NCI-H2081 (cell line): ENCODE results near the gene NYNRIN.
"Not testable (repeated sequence)": the region's sequence is repeated elsewhere in the genome, so short reads cannot be mapped to it uniquely, and the experiment has no call there.

Experiments used
- DNase-seq, 2 experiments: peaks; one replicate each; lab custom pipeline; 2025; lab: John Stamatoyannopoulos, UW

Gene NYNRIN

DNA sequence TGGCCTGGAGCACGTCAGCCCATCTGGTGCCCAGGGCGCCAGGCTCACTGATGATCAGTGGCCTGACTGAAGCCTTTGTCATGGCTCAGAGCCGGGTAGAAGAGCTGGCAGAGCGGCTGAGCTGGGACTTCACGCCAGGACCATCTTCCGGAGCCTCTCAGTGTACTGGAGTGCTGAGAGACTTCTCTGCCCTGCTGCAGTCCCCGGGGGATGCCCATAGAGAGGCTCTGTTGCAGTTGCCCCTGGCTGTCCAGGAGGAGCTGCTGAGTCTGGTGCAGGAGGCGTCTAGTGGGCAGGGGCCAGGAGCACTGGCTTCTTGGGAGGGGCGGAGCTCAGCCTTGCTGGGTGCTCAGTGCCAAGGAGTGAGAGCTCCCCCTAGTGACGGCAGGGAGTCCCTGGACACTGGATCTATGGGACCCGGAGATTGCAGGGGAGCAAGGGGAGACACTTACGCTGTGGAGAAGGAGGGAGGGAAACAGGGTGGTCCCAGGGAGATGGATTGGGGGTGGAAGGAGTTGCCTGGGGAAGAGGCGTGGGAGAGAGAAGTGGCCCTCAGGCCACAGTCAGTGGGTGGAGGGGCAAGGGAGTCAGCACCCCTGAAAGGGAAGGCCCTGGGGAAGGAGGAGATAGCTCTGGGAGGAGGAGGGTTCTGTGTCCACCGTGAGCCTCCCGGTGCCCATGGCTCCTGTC is 32.9 kb downstream of the NYNRIN start:
- peak; percentile 85 to 89 for DNase-seq

DNA sequence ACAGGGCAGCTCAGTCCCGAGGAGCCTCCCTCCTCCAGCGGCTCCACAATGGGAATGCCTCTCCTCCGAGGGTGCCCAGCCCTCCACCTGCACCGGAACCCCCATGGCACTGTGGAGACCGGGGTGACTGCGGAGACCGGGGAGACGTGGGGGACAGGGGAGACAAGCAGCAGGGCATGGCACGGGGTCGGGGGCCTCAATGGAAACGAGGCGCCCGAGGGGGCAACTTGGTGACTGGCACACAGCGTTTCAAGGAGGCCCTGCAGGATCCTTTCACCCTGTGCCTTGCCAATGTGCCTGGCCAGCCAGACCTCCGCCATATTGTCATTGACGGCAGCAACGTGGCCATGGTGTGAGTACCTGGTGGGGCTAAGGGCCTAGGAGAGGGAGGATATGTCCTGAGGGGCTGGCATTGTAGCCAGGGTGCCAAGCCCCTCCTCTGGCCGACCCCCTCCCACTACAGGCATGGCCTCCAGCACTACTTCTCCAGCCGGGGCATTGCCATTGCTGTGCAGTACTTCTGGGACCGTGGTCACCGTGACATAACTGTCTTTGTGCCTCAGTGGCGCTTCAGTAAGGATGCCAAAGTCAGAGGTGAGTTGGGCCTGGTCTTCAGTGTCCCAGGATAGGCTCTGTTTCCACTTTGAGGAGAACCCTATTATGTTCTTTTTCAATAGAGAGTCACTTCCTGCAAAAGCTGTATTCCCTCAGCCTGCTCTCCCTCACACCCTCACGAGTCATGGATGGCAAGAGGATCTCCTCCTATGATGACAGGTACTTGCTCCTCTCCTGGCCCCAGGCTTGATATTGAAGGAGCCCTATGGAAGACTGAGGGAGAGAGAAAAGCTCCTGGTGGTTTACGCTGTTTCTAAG is 33.7 kb downstream of the NYNRIN start:
- no peak for DNase-seq

DNA sequence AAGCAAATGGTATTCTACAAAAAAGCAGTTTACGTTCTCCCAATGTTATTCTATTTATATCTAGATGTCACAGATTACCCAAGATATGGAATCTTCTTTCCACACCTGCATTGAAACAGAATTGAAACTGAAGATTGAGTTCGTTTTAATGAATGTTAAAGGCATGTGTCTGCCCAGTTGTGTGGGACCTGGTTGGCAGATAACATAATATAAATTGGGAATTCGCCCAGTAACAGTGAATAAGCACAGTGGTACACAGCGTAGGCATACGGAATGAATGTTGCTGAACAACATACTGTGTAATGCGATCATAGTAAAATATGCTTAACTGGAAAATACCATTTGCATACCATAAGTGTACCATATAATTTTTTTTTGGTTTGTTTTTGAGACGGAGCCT is 35.2 kb downstream of the NYNRIN start:
- no peak for DNase-seq

DNA sequence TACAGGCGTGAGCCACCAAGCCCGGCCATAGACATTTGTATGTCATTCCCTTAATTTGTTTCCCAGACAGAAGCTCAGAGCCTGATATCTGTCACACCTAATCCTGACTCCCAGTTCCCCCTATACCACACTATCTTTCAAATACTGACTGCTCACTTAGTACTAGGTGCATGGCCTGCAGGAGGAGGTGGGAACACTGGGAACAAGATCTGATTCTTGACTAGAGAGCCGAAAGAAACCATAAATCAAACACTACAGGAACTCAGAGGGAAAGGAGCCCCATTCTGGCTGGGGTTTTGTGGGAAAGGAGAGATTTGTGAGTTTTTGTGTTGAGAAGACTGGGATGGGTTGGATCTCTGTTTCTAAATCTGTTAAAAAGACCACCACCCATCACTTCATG is 35.9 kb downstream of the NYNRIN start:
- no peak for DNase-seq

DNA sequence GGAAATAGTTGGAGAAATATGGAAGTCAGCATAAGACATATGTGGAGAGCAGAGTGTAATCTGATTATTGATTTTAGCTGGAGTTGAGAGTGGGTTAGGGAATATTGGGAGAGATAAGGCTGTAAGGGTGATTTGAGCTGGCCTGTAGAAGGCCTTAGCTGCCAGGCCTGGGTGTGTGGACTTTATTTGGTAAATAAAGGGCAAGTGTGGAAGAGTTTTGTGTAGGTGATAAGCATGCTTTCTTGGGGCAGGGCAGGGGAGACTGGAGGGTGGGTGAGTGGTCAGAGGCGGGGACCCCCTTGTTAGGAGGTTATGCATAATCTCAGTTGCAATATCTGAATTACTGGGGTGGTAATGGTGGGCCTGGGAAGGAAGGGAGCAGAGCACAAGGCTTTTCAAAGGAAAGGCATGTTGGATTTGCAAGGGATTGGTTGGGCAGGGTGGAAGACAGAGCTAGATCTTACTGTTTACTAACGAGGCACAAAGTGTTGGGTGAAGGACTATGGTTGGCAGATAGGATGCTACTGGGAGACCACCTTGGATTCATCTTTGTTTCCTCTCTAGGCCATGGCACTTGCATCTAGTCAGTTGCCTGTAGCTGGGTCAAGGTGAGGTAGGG is 36.5 kb downstream of the NYNRIN start:
- DNase-seq = no peak

DNA sequence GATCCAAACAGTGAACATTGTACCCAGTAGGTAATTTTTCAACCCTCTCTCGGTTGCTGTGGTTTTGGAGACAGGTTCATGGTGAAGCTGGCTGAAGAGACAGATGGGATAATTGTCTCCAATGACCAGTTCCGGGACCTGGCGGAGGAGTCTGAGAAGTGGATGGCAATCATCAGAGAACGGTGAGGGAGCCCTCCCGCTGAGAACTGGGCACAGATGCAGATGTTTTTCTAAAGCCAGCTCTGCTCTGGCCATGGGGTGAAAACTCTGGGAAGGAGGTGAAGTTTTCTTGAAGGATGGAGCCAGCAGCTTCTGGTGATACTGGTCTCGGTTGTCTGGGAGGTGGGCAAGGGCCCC is 37.2 kb downstream of the NYNRIN start:
- DNase-seq = peak in 1 of 2 experiments; percentile 26

DNA sequence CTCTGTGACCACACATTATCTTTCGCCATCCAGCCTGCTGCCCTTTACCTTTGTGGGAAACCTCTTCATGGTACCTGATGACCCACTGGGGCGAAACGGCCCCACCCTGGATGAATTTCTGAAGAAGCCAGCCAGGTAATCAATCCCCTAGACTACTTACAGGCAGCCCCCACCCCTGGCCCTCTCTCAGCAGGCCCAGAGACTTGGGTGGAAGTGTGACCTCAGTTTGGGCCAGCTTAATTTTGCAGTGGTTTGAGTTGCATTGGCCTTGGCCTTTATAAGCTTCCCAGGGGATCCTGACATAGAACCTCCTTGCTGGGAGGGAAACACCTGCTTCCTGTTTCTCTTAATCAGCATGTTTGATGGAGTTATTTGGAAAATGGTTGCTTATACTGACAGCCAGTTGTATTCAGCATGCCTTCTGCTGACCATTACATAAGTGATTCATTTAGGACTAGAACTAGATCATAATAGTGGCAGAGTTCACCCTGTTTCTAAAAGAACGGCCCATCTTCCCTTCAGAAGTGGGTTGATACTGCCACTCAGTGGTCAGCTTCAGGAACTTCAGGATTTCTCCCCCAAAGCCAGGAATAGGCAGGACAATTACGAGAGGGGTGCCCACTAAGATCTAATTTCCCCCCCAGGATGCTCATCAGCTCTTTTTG is 37.7 kb downstream of the NYNRIN start:
- DNase-seq = peak; percentile 60 to 68

DNA sequence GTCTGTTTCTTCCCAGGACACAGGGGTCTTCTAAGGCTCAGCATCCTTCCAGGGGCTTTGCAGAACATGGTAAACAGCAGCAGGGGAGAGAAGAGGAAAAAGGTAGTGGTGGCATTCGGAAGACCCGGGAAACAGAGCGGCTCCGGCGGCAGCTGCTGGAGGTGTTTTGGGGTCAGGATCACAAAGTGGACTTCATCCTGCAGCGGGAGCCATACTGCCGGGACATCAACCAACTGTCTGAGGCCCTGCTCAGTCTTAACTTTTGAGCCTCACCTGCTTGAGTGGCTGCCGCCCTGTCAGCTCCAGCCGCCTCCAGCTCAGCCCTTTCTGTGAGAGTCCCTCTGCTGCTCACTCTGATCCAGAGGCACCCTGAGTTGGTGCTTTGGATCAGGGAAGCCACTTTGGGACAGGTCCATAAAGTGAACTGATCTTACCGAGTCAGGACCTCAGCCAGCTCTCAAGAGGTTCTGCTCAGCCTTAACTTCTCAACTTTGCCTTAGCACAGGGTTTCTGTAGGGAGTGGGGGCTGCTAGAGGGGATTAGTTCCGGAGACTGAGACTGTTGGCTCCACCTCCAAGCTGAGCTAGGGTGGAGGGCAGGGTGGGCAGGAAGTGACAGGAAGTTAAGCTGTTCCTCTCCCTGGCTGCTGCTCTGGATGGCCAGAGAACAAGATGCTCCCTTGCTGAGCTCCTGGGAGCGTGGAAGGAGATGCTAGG is 38.4 kb downstream of the NYNRIN start:
- DNase-seq = no peak

DNA sequence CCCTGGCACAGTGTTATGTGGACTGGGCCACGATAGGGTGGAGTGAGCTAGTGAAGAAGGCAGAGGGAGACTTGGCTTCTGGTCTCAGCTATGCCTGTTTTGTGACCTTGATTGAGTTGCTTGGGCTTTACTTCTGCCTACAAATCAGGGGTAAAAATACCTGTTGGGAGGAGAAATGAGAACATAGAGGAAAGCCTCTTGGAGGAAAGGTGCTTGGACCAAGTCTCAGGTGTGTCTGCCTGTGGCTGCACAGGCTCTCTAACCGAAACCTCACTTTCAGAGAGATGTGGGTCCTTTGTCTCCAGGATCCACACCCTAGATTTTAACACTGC is 38.9 kb downstream of the NYNRIN start:
- no peak for DNase-seq

DNA sequence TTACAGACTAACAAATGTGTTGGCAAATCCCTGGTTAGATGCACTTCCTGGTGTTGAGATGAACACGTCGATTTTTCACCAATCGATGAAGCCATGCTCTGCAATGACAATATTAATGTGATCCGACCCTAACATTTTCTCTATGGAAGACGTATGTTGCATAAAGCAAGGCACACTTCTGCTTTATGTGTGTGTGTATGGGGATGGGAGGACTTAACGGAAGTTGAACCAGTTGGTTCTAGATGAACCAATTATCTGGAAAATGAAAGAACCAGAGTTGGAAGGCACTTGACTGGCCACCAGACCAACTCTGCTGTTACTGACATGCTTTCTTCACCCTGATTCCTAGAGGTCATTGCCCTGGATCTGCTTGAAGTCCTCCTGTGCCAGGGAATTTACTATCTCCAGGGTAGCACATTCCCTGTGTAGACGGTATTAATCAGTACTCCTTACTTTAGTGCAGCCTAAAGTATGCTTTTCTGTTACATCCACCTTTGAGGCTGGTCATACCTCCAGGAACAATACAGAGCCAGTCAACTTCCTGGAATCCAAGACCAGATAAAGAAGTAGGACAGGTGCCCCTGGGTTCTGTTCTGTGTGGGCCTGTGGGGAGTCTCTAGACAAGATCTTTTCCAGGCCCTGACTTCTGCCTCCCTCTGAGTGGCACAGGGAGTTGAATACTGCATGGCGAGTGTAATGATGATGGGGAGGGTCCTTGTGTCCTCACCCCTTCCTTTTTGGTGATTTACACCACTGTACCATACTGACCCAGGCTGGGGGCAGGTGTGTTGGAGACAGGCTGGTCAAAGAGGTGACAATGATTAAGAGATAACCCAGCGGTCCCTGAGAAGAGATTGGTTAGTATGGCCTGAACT is 39.7 kb downstream of the NYNRIN start:
- no peak for DNase-seq

DNA sequence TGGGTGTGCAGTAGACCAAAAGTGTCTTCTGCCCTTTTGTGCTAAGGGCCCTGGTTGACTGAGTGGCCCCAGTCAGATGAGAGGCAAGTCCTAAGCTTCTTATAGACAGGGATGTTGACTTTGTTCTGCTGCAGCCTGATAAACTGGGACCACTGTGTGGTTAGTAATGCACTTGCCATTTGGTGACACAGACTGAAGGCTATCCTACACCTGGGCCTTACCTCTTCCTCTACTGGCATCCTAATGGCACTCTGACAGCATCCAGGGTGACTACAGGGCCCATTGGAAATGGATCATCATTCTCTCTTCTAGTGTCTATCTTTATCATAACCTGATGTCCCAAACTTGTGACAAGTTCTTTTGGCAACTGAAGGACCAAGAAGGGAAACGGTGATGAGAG is 40.5 kb downstream of the NYNRIN start:
- DNase-seq = no peak

DNA sequence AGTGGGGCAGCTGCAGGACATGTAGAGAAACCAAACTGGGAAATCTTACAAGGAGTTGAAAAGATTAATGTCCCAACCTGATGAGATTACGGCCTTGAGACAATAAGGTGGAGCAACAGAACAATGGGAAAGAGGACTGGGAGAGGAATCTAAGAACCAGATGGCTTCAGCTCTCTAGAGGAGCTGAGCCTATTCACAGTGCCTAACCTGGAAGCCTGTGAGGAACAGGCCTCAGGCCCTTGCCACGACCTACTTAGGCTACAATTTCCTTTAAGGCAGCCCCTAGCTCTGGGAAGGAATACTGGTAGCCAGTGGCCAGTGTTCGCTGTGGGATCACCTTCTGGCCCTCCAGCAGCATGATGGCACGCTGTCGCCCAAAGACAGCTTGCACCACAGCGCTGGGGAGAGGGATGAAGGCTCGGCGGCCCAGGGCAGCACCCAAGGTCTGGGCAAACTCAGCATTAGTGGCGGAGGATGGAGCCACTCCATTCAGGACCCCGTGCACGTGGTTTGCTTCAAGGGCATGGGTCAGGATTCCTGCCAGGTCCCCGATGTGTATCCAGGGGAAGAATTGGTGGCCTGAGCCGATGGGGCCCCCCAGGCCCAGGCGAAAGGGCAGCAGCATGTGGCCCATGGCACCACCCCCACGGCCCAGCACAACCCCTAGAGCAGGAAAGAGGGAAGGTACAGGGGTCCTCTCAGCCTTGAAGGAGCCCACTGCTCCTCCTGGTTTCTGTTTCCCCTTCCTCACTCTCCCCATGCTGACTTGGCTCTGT is 41.2 kb downstream of the NYNRIN start:
- no peak for DNase-seq

DNA sequence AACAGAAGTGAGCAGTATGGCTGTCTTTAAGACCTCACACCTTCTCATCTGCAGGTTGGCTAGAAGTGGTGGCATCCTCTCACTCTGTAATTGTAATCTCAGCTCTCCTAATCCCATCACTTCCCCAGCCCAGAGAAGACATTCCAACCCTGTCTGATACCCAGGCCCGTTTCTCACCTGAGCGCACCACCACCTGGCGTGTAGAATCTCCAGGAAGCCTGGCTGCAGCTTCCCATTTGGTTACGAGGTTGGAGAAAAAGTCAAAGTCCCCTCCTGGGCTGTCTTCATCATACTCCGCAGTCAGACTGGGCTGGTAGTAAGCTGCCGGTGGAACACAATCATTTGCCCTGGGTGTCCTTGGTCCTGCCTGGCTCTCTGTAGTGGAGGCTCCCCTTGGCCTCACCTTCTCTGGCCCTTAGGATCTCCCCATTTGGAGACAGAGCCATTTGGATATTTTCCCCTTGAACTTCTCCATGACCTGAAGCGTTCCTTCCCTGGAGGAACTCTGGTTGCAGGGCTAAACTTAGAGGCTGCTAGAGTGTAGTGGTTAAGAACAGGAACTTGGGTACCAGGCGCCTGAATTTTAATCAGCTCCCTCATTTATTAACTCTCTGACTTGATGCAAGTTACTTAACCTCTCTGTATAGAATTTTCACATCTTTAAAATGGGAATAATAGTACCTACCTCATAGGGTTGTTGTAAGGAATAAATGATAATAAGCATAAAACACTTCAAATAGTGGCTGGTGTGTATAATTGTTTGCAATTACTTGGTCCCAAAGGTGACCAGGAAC is 42.0 kb downstream of the NYNRIN start:
- DNase-seq = no peak

DNA sequence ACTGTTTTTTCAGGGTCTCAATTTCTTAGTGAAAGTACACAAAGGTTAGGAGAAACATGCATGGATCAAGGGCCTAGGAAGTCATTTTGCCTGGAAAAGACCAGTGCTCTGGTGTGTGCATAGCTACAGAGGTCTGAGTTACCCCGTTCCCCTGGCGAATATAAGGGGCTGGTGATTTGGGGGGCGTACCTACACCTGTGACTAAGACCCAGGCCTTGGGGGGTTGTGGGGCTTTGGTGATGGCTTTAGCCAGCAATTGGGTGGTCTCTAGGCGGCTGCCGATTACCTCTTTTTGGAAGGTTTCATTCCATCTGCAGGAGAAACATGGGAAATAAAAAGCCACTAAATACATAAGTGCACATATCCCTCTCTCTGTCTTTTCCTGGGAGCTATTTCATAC is 42.7 kb downstream of the NYNRIN start:
- DNase-seq = no peak

DNA sequence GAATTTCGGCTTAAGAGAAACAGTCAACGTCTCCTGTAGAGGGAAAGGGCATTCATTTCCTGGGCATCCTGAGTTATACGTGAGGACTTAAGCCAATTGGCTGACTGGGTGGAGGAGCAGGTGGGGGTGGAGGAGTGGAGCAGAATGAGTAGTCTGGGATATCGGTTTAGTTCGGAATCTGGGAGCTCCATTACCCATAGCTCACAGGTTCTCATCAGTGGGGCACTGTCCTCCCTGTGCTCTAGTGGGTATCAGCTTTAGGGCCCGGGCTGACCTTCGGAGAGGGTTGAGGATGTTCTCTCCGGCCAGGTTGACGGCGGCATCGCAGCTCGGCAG is 43.1 kb downstream of the NYNRIN start:
- DNase-seq = no peak

DNA sequence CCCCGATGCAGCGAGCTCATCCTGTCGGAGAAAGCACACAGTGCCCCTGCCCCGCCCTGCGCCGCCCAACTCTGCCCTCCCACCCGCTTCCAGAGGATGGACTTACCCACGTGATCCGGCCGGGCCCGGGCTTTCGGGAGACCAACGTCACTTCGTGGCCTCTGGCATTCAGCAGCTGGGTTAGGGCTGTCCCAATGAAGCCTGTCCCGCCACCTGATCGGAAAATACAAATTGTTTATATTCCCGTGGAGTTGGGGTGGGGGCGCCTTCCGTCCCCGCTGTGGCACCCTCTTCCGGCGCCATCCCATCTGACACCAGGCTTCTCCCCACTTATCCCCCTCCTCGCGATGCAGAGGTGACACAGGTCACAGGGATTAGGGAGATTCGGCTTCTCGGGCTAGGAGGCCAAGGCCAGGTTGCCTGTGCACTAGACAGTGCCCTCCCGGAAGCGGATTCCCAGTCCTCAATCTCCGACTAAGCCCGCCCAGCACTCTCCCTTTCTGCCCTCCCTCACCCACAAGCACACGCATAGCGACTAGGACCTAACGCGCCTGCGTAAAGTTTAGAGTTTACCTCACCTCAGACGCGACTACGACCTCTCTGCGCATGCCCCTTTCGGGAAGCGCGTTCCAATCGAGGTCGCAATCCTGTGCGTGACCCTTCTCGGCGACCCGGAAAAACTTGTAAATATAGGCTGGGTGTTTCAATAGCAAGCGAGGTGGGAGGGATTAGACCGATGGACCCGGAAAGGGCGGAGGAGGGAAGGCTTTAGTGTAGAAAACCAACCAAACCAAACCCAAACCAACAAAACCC is 43.6 kb downstream of the NYNRIN start, which contains the start of gene SDR39U1:
Gene SDR39U1 (minus strand): TSS at position 537 of the 813 bp plus-strand sequence. CDS start 7 bp downstream, at position 530.
- DNase-seq = peak; percentile 98 to 99

DNA sequence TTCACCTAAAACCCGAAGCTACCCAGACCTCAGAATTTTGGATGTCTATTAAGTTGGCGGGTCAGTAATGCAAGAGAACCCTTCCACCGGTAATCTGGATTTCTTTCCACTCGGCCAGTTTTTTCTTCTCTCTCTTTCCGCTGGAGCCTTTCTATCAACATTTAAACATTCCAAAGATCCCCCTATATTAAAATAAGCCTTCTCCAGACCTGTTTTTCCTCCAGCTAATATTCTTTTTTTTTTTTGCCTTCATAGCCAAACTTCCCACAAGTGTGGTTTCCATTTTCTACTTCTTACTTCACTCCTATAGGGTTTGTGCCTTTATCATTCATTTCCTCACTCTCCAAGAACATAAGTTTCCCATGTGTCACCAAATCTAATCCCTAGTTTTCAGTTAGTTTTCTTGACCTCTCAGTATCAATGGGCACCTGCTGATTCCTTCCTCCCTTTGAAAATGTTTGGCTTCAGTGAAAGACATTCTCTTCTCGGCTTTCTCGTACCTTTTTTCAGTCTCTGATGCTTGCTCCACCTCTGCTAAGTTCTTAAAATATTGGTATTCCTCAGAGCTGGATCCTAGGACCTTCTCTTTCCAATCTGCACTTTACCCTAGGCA is 44.4 kb downstream of the NYNRIN start:
- no peak for DNase-seq

DNA sequence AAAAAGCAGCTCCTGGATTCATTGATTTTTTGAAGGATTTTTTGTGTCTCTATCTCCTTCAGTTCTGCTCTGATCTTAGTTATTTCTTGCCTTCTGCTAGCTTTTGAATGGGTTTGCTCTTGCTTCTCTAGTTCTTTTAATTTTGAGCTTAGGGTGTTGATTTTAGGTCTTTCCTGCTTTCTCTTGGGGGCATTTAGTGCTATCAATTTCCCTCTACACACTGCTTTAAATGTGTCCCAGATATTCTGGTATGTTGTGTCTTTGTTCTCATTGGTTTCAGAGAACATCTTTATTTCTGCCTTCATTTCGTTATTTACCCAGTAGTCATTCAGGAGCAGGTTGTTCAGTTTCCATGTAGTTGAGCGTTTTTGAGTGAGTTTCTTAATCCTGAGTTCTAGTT is 52.0 kb downstream of the NYNRIN start:
- not testable (repeated sequence) for DNase-seq
